ENCODE results near the gene SCUBE2.
"Not testable (repeated sequence)": the region's sequence is repeated elsewhere in the genome, so short reads cannot be mapped to it uniquely, and the experiment has no call there.

Gene SCUBE2

GRCh38 chr11:8987446-8987845 lies 104.0 kb downstream of the SCUBE2 start:
- TF ChIP-seq POLR2A (IDR thresholded peaks at IDR 0.05; ENCODE audit: extremely low read depth, insufficient read length) (no peak), MYC (IDR thresholded peaks at IDR 0.05; ENCODE audit: low read depth, low read length) (no peak), MAX (IDR thresholded peaks at IDR 0.05; ENCODE audit: low read depth, low read length) (no peak), CTCF (IDR thresholded peaks at IDR 0.05; ENCODE audit: low read depth, low read length) (no peak)
- DNase-seq (ENCODE audit: low read depth): no peak
- no peak overlapping the region for H3K4me3 ChIP-seq (ENCODE audit: low read depth, low read length)

GRCh38 chr11:8986772-8987171 lies 104.6 kb downstream of the SCUBE2 start:
- not testable (repeated sequence) for DNase-seq (ENCODE audit: low read depth); H3K4me3 ChIP-seq (ENCODE audit: low read depth, low read length)

- no peak for DNase-seq (ENCODE audit: low read depth)
- TF ChIP-seq POLR2A (IDR thresholded peaks at IDR 0.05; ENCODE audit: extremely low read depth, insufficient read length) (no peak), MAX (IDR thresholded peaks at IDR 0.05; ENCODE audit: low read depth, low read length) (no peak), CTCF (IDR thresholded peaks at IDR 0.05; ENCODE audit: low read depth, low read length) (no peak), MYC (IDR thresholded peaks at IDR 0.05; ENCODE audit: low read depth, low read length) (no peak)
Observed at GRCh38 chr11:8985462-8985861, 105.9 kb downstream of the SCUBE2 start.

GRCh38 chr11:8983552-8983951 lies 107.8 kb downstream of the SCUBE2 start:
- no peak overlapping the region for H3K4me3 ChIP-seq (ENCODE audit: low read depth, low read length)
- no peak for TF ChIP-seq CTCF (IDR thresholded peaks at IDR 0.05; ENCODE audit: low read depth, low read length)
- TF ChIP-seq POLR2A (IDR thresholded peaks at IDR 0.05; ENCODE audit: extremely low read depth, insufficient read length): no peak
- DNase-seq (ENCODE audit: low read depth): no peak

More at GRCh38 chr11:8985462-8985861, 105.9 kb downstream of the SCUBE2 start:
- no peak overlapping the region for H3K4me3 ChIP-seq (ENCODE audit: low read depth, low read length)

GRCh38 chr11:8980485-8980884 lies 110.9 kb downstream of the SCUBE2 start:
- DNase-seq (ENCODE audit: low read depth): no peak
- TF ChIP-seq MYC (IDR thresholded peaks at IDR 0.05; ENCODE audit: low read depth, low read length): no peak
- no peak overlapping the region for H3K4me3 ChIP-seq (ENCODE audit: low read depth, low read length)

GRCh38 chr11:8979365-8979764 lies 112.0 kb downstream of the SCUBE2 start:
- DNase-seq (ENCODE audit: low read depth); H3K4me3 ChIP-seq (ENCODE audit: low read depth, low read length): not testable (repeated sequence)

GRCh38 chr11:8973121-8973520 lies 118.3 kb downstream of the SCUBE2 start:
- DNase-seq (ENCODE audit: low read depth): no peak
- no peak overlapping the region for H3K4me3 ChIP-seq (ENCODE audit: low read depth, low read length)
- TF ChIP-seq MAX (IDR thresholded peaks at IDR 0.05; ENCODE audit: low read depth, low read length) (no peak), CTCF (IDR thresholded peaks at IDR 0.05; ENCODE audit: low read depth, low read length) (no peak), MYC (IDR thresholded peaks at IDR 0.05; ENCODE audit: low read depth, low read length) (no peak), POLR2A (IDR thresholded peaks at IDR 0.05; ENCODE audit: extremely low read depth, insufficient read length) (no peak)

- no peak for TF ChIP-seq MAX (IDR thresholded peaks at IDR 0.05; ENCODE audit: low read depth, low read length)
- TF ChIP-seq POLR2A (IDR thresholded peaks at IDR 0.05; ENCODE audit: extremely low read depth, insufficient read length): no peak
- TF ChIP-seq MYC (IDR thresholded peaks at IDR 0.05; ENCODE audit: low read depth, low read length): no peak
- no peak for TF ChIP-seq CTCF (IDR thresholded peaks at IDR 0.05; ENCODE audit: low read depth, low read length)
- H3K4me3 ChIP-seq (ENCODE audit: low read depth, low read length): no peak overlapping the region
- no peak for DNase-seq (ENCODE audit: low read depth)
Observed at GRCh38 chr11:8971924-8972316, 119.5 kb downstream of the SCUBE2 start.
